ENCODE measurements around the gene RPL36. TPM values are rescaled to one million over a fixed set of nuclear protein-coding genes. Genes with fewer than 3 reads are reported as not detected.
A peak's percentile ranks its signal among the peaks of the same experiment; 100 is the strongest.

Gene RPL36
- total and polyA plus RNA-seq, 9 of the 15 experiments (the other 6 are each of a cell fraction or from before 2014, with no cell fraction given) = 350 to 3,412 (median 1,507) TPM

DNA sequence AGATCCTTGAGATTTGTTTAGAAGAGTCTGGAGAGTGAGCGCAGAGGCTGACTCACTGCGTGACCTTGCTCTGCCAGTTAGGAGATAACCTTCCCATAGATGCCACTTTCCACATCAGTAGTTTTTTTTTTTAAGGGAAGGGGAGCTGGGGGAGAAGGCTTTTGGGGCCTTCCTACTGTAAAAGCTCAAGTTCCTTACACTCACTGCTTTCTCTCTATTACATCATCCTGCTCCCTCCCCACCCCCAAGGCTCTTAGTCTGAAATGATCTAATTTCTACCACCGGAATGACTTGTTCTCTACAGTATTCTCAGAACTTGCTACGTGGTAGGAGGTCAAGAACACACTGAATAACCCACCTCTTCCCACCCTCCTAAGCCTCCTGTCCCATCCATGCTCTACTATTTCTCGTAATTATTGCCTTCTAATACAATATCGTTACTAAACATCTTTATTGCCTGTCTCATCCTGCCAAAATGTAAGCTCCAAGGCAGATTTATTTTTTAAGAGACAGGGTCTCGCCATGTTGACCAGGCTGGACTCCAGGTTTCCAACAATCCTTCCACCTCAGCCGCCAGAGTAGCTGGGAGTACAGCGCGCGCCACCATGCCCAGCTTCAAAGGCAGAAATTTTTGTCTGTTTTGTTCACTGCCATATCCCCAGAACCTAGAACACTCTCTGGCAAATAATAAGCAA is 28.6 kb downstream of the RPL36 start (continued):
- TF ChIP-seq, protein P1, sequence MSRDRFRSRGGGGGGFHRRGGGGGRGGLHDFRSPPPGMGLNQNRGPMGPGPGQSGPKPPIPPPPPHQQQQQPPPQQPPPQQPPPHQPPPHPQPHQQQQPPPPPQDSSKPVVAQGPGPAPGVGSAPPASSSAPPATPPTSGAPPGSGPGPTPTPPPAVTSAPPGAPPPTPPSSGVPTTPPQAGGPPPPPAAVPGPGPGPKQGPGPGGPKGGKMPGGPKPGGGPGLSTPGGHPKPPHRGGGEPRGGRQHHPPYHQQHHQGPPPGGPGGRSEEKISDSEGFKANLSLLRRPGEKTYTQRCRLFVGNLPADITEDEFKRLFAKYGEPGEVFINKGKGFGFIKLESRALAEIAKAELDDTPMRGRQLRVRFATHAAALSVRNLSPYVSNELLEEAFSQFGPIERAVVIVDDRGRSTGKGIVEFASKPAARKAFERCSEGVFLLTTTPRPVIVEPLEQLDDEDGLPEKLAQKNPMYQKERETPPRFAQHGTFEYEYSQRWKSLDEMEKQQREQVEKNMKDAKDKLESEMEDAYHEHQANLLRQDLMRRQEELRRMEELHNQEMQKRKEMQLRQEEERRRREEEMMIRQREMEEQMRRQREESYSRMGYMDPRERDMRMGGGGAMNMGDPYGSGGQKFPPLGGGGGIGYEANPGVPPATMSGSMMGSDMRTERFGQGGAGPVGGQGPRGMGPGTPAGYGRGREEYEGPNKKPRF (IDR thresholded peaks at IDR 0.05; ENCODE audit: low read depth, low read length) = no peak
- TF ChIP-seq ATF7 (IDR thresholded peaks at IDR 0.05) (peak; percentile 97), KDM4B (IDR thresholded peaks at IDR 0.05; ENCODE audit: borderline replicate concordance in 2 of 2, low read depth in 1 of 2) (no peak), ZNF23 (CRISPR knock-in tag; IDR thresholded peaks at IDR 0.05) (no peak), ZKSCAN8 (CRISPR knock-in tag; IDR thresholded peaks at IDR 0.05) (no peak), ARNT (IDR thresholded peaks at IDR 0.05) (no peak; a peak in 2 of 4 replicates), RNF2 (IDR thresholded peaks at IDR 0.05) (peak; percentile 33; the same call in 1 of the 2 replicates), ASH1L (IDR thresholded peaks at IDR 0.05; ENCODE audit: borderline replicate concordance, low read depth, partially characterized antibody) (no peak), ZNF764 (CRISPR knock-in tag; IDR thresholded peaks at IDR 0.05; ENCODE audit: low read depth) (no peak), MYC (IDR thresholded peaks at IDR 0.05; ENCODE audit: low read depth, low read length) (peak; percentile 78; the same call in 1 of the 2 replicates), MYC (CRISPR knock-in tag; IDR thresholded peaks at IDR 0.05; ENCODE audit: borderline replicate concordance, low read depth) (no peak), MED1 (CRISPR knock-in tag; IDR thresholded peaks at IDR 0.05; ENCODE audit: borderline replicate concordance) (no peak), HMG20A (CRISPR knock-in tag; conservative IDR thresholded peaks at IDR 0.05) (no peak), ZSCAN32 (CRISPR knock-in tag; IDR thresholded peaks at IDR 0.05) (peak; percentile 92), ZNF143 (CRISPR knock-in tag; IDR thresholded peaks at IDR 0.05) (no peak), SAFB2 (IDR thresholded peaks at IDR 0.05; ENCODE audit: borderline replicate concordance, low read depth, low read length, severe bottlenecking) (no peak), ZNF717 (CRISPR knock-in tag; IDR thresholded peaks at IDR 0.05) (no peak), KDM2B (CRISPR knock-in tag; IDR thresholded peaks at IDR 0.05) (no peak)
- TF ChIP-seq, protein P2, sequence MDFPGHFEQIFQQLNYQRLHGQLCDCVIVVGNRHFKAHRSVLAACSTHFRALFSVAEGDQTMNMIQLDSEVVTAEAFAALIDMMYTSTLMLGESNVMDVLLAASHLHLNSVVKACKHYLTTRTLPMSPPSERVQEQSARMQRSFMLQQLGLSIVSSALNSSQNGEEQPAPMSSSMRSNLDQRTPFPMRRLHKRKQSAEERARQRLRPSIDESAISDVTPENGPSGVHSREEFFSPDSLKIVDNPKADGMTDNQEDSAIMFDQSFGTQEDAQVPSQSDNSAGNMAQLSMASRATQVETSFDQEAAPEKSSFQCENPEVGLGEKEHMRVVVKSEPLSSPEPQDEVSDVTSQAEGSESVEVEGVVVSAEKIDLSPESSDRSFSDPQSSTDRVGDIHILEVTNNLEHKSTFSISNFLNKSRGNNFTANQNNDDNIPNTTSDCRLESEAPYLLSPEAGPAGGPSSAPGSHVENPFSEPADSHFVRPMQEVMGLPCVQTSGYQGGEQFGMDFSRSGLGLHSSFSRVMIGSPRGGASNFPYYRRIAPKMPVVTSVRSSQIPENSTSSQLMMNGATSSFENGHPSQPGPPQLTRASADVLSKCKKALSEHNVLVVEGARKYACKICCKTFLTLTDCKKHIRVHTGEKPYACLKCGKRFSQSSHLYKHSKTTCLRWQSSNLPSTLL (IDR thresholded peaks at IDR 0.05) = no peak
- TF ChIP-seq, protein P3, sequence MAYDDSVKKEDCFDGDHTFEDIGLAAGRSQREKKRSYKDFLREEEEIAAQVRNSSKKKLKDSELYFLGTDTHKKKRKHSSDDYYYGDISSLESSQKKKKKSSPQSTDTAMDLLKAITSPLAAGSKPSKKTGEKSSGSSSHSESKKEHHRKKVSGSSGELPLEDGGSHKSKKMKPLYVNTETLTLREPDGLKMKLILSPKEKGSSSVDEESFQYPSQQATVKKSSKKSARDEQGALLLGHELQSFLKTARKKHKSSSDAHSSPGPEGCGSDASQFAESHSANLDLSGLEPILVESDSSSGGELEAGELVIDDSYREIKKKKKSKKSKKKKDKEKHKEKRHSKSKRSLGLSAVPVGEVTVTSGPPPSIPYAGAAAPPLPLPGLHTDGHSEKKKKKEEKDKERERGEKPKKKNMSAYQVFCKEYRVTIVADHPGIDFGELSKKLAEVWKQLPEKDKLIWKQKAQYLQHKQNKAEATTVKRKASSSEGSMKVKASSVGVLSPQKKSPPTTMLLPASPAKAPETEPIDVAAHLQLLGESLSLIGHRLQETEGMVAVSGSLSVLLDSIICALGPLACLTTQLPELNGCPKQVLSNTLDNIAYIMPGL (CRISPR knock-in tag; IDR thresholded peaks at IDR 0.05) = 0 out of 2 replicates have a peak, but pooled peaks have one; percentile 29
- TF ChIP-seq, protein P4, sequence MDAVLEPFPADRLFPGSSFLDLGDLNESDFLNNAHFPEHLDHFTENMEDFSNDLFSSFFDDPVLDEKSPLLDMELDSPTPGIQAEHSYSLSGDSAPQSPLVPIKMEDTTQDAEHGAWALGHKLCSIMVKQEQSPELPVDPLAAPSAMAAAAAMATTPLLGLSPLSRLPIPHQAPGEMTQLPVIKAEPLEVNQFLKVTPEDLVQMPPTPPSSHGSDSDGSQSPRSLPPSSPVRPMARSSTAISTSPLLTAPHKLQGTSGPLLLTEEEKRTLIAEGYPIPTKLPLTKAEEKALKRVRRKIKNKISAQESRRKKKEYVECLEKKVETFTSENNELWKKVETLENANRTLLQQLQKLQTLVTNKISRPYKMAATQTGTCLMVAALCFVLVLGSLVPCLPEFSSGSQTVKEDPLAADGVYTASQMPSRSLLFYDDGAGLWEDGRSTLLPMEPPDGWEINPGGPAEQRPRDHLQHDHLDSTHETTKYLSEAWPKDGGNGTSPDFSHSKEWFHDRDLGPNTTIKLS (IDR thresholded peaks at IDR 0.05; ENCODE audit: borderline replicate concordance, low read depth) = peak; percentile 79; the same call in 1 of the 2 replicates

All from K562 (cell line).